8988T (cell line): Measurements from ENCODE around the gene SRSF10.
"Not testable (repeated sequence)": the region's sequence is repeated elsewhere in the genome, so short reads cannot be mapped to it uniquely, and the experiment has no call there.

Experiments used
- DNase-seq: peaks from one replicate; pipeline ENCODE4 v3.0.0; 2011

SRSF10 gene

GRCh38 chr1:23979881-23980727 lies at the start of gene SRSF10:
SRSF10 (minus strand) TSS chr1:23980327; CDS start chr1:23980255, 72 bp downstream.
- DNase-seq: peak; percentile 74

- DNase-seq: no peak
Observed at GRCh38 chr1:24027838-24028468, 47.8 kb upstream of the SRSF10 start.

- DNase-seq: peak; percentile 44
Observed at GRCh38 chr1:24022581-24023361, 42.6 kb upstream of the SRSF10 start.

DNA sequence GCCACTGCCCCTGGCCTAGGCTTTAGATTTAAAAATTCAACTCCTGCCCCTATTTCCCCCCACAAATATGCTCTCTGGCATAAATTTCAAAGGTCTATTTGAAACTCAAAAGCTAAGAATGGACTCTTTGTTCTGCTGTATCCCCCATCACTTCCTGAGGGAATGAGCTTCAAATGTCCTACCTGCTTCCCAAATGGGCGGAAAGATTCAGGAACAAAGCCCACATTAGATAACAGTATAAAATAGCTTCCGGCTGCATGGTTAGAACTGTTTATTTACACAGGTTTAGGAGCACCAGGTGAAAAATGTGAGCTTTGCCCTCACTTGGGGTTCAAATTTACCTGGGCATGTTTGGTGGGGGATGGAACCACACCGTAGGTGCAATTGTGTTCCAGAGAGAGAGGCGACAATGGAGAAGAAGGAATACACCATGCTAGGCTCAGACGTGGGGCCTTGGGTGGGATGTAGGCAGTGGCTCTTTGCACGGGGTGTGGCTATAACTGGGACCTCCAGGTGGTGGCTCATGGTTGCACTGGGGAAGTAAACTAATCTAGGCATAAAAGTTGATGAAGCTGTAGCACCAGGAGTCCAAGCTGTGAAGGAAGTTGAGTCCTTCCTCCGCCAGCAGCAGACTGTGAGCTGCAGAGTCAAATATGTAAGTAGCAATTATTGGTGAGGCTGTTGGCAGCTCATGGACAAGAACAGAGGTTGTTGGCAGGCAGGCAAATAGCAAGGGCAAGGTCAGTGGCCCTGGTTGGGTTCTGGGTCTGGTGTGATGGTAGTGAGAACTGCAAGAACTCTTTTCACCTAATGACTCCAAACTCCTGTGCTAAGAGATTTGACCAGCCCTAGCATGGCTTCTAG lies 41.5 kb upstream of the SRSF10 start:
- no peak for DNase-seq

DNA sequence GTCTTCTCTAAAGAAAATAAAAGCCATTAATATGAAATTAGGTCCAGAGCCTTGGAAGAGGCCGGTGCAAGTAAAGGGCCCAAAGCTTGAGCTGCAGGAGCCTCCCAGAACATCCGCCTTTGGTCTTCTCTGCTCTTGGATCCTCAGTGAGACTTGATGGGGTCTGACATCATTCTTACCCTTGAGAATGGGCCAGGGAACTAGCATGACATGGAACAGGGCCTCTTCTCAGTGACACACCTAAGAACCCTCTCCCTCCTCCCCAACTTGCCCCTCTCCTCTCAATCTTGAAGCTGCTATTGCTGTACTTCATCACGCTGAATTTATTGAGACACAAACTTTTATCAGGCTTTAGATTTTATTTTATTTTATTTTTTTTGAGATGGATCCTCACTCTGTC lies 40.3 kb upstream of the SRSF10 start:
- DNase-seq: no peak

GRCh38 chr1:24020025-24020424 lies 39.9 kb upstream of the SRSF10 start:
- DNase-seq: no peak

- DNase-seq: peak; percentile 37
Observed at GRCh38 chr1:24018611-24019580, 38.8 kb upstream of the SRSF10 start.

- no peak for DNase-seq
Observed at GRCh38 chr1:24015221-24016210, 35.4 kb upstream of the SRSF10 start.

DNA sequence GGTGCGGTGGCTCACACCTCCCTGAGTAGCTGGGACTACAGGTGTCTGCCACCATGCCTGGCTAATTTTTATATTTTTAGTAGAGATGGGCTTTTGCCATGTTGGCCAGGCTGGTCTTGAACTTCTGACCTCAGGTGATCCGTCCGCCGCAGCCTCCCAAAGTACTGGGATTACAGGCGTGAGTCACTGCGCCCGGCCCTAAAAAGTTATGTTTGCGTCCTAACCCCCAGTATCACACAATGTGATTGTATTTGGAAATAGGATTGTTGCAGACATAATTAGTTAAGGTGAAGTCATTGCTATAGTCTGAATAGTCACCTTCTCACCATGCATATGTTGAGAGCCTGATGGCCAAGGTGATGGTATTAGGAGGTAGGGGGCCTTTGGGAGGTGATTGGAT lies 32.8 kb upstream of the SRSF10 start:
- DNase-seq: not testable (repeated sequence)

- no peak for DNase-seq
Observed at GRCh38 chr1:24010650-24011049, 30.5 kb upstream of the SRSF10 start.

GRCh38 chr1:24009406-24009805 lies 29.3 kb upstream of the SRSF10 start:
- no peak for DNase-seq

- not testable (repeated sequence) for DNase-seq
Observed at GRCh38 chr1:24008574-24009184, 28.6 kb upstream of the SRSF10 start.

- no peak for DNase-seq
Observed at GRCh38 chr1:24007079-24007478, 27.0 kb upstream of the SRSF10 start.

- no peak for DNase-seq
Observed at GRCh38 chr1:24005163-24005562, 25.0 kb upstream of the SRSF10 start.

GRCh38 chr1:24004132-24004531 lies 24.0 kb upstream of the SRSF10 start:
- no peak for DNase-seq

GRCh38 chr1:24003331-24003972 lies 23.3 kb upstream of the SRSF10 start:
- no peak for DNase-seq

GRCh38 chr1:24002695-24003094 lies 22.6 kb upstream of the SRSF10 start:
- no peak for DNase-seq

DNA sequence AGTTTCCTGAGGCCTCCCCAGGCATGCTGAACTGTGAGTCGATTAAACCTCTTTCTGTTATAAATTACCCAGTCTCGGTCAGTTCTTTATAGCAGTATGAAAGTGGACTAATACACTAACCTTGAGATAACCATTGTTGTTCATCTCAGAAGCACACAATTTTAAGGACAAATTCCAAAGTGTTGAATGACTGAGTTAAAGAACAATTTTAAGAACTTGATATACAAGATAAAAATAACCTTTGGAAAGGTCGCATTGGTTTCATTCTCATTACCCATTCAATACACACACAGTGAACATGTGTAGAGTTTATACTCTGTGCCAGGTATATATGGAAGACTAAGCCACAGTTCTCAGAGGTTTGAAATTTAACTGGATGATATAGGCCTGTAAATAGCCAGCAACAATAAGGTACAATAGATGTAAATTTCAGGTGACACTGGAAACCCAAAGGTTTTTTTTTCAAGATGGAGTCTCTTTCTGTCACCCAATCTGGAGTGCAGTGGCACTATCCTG lies 19.1 kb upstream of the SRSF10 start:
- no peak for DNase-seq

GRCh38 chr1:23997812-23998211 lies 17.7 kb upstream of the SRSF10 start:
- DNase-seq: no peak
